Stimulated activated CD8-positive, alpha-beta memory T cell treated with anti-CD3 and anti-CD28 coated beads, Interleukin-4, amount 100 ng/mL, for 24 hours (primary cell): ENCODE data around the gene PDE4A.
"Not testable (repeated sequence)": the region's sequence is repeated elsewhere in the genome, so short reads cannot be mapped to it uniquely, and the experiment has no call there.

Experiments
- DNase-seq: peaks from one replicate; pipeline ENCODE4 v3.0.0-alpha.2; 2020; ENCODE audit warnings: low read depth

Gene PDE4A

DNA sequence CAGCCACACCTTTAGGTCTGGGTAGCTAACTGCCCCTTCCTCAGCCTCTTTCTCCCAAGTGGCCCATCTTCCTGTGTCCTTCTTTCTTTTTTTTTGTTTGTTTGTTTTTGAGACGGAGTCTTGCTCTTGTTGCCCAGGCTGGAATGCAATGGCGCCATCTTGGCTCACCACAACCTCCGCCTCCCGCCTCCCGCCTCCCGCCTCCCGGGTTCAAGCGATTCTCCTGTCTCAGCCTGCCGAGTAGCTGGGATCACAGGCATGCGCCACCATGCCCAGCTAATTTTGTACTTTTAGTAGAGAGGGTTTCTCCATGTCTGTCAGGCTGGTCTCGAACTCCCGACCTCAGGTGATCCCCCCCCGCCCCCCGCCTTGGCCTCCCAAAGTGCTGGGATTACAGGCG, 41.7 kb downstream of the PDE4A start:
- DNase-seq = not testable (repeated sequence)

DNA sequence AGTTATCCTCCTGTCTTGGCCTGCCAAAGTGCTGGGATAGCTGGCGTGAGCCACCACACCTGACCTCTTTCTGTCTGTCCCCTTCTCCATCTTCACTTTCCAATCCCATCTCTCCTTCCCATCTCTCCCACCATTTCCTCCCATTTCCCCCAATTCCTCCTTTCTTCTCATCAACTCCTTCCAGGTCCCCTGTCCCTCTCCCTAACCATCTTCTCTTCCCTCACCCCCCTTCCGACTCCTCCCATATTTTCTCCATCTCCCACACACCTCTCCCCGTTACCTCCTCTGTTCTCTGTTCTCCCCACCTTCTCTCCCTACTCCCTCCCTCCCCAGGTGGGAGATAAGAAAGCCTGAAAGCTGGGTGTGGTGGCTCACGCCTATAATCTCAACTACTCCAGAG, 42.2 kb downstream of the PDE4A start:
- DNase-seq = no peak

DNA sequence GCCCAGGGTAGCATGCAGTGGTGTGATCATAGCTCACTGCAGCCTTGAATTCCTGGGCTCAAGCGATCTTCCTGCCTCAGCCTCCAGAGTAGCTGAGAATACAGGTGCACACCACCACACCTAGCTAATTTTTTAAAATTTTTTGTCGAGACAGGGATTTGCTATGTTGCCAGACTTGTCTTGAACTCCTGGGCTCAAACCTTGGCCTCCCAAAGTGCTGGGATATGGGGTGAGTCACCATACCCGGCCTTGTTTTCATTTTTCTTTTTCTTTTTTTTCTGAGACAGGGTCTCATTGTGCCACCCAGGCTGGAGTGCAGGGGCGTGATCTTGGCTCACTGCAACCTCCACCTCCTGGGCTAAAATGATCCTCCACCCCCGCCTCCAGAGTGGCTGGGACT, 44.1 kb downstream of the PDE4A start:
- DNase-seq = no peak

DNA sequence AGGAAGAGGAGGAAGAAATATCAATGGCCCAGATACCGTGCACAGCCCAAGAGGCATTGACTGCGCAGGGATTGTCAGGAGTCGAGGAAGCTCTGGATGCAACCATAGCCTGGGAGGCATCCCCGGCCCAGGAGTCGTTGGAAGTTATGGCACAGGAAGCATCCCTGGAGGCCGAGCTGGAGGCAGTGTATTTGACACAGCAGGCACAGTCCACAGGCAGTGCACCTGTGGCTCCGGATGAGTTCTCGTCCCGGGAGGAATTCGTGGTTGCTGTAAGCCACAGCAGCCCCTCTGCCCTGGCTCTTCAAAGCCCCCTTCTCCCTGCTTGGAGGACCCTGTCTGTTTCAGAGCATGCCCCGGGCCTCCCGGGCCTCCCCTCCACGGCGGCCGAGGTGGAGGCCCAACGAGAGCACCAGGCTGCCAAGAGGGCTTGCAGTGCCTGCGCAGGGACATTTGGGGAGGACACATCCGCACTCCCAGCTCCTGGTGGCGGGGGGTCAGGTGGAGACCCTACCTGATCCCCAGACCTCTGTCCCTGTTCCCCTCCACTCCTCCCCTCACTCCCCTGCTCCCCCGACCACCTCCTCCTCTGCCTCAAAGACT, 46.9 kb downstream of the PDE4A start:
- no peak for DNase-seq

DNA sequence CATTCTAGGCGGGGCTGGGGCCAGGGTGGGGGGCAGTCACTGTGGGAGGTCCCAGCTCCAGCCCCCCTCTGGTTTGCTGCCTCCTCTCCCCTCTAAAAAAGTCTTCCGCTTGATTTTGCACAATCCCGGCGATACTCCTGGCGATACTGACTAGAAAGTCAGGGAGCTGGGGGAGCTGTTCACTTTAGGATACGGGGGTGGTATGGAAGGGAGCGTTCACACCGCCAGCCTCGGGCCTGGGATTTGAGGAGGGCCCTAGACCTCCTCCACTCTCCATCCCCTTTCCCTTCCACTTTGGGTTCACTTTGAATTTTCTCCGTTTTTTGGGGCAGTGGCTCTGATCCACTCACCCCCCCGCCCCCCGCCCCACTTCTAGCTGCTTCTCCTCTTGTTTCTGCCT, 47.8 kb downstream of the PDE4A start:
- DNase-seq = no peak

DNA sequence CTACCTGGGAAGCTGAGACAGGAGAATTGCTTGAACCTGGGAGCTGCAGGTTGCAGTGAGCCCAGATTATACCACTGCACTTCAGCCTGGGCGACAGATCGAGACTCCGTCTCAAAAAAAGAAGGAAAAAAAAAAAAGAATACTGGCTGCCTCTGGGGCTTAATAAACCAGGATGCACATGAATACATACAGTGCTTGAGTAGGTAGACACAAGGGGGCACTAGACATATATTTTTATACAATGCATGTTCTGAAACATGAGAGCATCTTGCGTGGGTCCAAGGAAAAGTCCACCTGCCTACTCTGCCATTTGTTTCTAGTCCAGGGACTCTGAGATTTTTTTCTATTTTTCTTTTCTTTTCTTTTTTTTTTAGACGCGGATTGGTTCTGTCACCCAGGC, 51.6 kb downstream of the PDE4A start:
- no peak for DNase-seq

DNA sequence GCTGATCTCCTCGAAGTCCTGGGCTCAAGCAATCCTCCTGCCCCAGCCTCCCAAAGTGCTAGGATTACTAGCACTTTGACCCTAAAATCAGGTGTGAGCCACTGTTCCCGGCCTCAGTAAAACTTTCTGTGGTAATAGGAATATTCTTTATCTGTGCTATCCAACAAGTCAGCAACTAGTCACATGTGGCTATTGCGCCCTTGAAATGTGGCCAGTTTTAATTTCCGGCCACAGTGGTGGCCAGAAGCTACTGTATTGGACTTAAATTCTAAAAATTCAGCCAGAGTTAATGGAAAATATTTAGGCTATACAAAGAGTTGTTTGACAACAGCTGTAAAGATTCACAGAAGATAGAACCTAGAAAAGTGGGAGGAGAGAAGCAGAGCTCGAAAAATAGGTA, 52.9 kb downstream of the PDE4A start:
- no peak for DNase-seq

DNA sequence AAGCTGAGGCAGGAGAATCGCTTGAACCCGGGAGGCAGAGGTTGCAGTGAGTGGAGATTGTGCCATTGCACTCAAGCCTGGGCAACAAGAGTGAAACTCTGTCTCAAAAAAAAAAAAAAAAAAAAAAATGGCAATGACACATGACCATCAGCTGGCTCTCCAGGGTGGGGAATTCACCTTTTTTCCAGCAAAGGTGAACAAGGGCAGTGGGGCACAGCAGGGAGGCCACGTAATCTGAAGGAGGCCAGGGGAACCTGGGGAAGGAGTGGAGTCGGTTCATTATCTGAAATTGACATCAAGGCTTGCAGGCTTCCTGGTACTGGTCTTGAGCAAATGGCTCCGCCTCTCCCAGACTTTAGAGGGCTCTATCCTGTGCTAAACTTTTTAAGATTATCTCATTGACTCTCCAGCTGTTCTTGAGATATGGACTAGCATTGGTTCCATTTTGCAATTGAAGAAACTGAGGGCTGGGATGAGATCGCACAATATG, 54.7 kb downstream of the PDE4A start:
- no peak for DNase-seq

DNA sequence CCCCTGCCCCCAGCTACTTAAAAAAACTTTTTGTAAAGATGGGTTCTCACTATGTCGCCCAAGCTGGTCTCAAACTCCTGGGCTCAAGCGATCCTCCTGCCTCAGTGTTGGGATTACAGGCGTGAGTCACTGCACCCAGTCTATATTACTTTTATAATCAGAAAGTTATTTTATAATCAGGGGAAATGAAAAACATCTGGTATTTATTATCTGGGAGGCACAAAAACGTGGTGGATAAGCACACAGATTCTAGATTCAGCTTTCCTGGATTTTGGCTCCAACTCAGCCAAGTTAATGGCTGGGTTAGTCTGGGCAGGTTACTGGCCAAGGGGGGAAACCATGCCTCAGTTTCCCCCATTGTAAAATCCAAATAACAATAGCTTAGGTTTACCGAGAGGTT, 58.1 kb downstream of the PDE4A start:
- DNase-seq = no peak

DNA sequence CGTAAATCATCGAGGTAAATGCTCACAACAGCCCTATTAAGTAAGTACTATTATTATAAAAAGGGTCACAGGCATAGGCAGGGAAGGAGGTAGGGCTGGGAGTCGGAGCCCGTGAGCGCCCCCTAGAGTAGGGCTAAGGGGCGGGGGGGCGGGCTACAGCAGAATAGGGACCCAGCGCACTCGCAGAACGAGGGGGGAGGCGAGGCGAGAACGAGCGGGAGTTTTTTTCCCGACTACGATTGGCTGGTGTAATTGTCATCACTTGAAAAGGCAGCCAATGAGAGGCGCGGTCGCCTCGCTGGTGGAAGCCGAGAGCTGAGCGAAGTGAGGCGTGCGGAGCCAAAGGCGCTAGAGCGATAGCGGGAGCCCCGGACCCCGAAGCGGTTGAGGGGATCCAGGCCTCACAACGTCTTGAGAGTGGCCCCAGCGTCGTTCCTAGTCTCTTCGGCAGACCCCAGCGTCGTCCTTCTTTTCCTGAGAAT, 58.6 kb downstream of the PDE4A start:
- peak; percentile 83 for DNase-seq

DNA sequence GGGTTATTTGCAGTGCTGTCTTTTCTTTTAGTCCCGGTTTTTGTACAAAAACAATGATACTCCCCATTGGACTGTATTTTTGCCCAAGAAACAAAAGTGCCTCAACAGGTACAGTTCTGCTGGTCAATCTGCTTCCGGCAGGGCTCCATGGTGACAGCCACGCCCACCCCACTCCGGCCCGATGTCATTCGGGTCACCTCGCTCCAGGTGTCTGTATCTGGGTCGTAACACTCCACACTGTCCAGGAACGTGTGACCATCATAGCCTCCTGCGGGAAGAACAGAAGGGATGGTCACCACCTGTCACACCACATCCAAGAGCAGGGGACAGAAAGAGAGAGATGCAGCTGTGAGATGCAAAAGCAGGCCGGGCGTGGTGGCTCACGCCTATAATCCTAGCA, 66.2 kb downstream of the PDE4A start:
- DNase-seq = no peak

DNA sequence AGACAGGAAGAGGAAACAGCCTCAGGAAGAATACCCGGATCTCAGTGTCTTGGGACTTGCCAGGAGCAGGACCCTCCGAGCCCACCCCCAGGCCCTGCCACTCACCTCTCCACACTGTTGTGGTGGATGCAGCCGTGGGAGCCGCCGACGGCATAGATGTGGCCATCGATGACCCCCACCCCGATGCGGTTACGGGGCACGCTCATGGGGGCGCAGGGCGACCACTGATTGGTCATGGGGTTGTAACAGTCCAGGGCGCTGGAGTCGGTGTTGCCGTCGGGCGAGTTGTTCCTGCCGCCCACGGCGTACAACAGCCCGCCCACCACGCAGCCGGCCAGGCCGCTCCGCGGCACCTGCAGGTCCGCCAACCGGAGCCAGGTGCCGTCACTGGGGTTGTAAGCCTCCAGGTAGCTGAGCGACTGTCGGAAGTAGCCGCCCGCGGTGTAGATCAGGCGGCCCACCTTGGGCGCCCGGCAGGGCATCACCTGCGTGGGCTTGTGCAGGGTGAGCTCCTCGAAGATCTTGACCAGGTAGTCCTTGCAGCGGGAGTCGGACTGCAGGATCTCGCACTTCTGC, 71.2 kb downstream of the PDE4A start:
- DNase-seq = no peak

DNA sequence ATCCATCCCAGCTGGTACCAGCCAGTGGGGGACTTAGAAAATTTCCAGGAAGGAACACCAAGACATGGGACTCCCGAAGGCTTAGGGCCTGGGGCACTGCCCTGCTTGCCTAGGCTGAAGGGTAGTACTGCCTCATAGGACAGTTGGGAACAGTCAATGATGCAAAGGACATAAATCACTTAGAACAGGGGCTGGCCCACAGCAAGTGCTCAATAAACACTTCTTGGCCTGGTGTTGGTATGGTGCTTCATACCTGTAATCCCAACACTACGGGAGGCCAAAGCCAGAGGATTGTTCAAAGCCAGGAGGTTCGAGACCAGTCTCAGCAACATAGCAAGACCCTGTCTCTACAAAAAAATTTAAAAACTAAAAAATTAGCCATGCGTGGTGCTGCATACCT, 77.0 kb downstream of the PDE4A start:
- no peak for DNase-seq

DNA sequence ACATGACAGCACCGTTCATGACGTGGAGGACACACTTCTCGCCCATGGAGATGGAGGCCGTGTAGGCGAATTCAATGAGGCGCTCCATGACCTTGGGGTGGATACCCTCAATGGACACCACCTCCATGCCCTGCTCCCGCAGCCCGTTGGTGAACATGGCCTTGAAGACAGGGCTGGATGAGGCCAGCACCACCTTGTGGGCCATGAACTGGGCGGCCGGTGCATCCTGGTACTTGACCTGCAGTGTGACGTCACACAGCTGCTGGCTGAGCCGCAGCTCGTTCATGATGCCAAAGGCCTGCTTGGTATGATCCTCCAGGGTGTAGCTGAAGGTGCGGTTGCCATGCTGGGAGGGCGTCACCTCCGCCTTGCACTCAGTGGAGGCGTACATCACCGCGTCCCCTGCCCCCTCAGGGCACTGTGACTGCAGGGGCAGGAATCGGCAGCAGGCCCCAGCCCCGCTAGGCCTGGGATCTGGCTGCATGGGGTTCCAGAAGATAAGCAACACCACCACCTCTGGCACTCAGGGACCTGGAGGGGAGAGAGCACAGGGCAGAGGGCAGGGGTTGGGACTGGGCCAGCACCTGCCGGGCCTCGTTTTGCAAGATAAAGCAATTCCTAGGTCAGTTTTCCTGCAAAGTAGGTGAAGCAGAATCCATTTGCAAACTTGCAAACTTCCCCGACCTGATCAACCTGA, 79.4 kb downstream of the PDE4A start:
- DNase-seq = no peak

DNA sequence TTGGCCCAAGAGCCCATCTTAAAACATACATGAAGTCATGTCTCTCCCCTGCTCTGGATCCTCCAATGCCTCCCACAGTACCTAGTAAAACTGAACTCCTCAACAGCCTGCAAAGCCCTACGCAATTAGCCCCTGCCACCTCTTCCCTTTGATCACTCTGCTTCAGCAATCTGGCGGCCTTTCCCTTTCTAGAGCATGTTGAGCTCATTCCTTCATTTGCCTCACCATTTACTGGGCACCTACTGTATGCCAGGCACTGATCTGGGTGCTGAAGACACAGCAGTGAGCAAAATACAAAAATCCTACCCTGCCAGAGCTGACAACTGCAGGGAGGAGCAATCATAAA, 79.9 kb downstream of the PDE4A start:
- DNase-seq = no peak

DNA sequence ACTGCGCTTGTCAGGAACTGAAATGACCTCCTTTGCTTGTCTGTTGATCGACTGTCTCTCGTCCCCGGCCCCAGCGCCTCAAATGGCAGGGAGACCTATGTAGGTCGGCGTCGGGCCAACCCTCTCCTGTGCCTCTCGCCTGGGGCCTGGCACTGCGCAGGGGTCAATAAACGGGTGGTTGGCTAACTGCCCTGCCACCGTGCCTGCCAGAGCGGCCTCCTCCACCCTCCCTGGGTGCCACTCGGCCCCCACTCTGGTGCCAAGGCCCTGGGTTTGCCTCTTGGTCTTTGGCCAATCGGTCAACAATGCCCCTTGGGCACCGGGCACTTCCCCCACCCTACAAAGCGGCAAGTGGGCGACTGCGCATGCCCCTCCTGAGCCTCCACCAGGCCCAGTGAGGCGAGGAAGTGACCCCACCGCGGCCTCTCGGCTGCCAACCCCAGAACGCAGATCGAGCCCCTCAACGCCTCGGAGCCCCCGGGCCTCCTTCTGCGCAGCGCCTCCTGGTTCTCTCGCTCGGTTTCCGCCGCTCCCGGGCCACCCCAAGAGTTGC, 81.7 kb downstream of the PDE4A start:
- DNase-seq = no peak

DNA sequence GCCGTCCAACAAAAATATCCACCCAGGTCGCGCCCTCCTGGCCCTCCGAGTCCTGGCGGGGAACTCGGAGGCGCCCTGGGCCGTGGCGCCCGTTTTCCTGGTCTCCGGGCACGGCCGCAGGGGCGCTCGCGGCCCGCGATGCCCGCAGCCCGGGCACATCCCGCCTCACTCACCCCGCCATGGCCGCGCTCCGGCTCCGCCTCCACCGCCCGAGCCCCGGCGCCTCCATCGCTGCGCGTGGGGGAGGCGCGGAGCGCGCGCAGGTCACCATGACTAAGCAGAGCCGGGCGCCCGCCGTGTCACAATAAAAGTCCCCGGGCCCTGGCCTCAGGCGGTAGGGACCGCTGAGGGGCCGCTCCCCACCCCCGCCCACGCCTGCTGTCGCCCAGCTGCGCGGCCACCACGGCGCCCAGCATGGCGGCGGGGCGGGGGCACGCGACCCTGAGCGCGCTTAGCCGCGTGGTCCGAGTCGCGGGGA, 82.2 kb downstream of the PDE4A start:
- DNase-seq = peak; percentile 88

DNA sequence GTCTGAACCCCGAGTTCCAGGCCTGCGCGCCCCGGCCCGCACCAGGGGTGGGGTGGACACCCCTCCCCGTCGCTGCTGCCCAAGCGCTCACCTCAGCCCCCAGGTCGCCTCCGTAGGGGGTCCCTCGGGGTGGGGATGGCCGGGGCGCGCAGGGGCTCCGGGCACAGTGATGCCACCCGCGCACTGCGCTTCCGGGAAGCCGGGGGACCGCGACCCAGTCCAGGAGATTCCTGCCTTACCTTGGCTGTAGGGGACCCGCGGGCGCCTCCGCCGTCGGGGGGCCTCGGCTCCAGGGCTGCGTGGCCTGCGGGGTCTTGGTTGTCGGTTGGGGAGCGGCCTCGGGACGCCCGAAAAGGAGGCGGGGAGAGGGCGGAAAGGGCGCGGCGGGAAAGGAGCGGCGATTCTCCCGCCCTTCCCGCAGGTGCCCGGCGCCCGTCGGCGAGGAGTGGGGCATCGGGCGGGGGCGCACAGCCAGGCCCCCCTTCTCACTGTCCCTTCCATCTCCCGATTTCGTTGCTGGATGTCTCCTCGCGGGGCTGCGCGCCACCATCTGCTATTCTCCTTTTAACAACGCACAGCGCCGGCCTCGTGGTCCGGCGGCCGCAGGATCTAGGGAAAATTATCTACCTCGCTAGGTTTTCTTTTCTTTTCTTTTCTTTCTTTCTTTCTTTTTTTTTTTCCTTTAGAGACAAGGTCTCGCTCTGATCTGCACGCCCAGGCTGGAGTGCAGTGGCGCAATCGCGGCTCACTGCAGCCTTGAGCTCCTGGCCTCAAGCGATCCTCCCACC, 82.9 kb downstream of the PDE4A start, which contains the start of gene KEAP1:
TSS of gene KEAP1 (minus strand) at position 355 of the 788 bp plus-strand sequence. CDS start 3,323 bp downstream, outside the sequence.
- DNase-seq = no peak

DNA sequence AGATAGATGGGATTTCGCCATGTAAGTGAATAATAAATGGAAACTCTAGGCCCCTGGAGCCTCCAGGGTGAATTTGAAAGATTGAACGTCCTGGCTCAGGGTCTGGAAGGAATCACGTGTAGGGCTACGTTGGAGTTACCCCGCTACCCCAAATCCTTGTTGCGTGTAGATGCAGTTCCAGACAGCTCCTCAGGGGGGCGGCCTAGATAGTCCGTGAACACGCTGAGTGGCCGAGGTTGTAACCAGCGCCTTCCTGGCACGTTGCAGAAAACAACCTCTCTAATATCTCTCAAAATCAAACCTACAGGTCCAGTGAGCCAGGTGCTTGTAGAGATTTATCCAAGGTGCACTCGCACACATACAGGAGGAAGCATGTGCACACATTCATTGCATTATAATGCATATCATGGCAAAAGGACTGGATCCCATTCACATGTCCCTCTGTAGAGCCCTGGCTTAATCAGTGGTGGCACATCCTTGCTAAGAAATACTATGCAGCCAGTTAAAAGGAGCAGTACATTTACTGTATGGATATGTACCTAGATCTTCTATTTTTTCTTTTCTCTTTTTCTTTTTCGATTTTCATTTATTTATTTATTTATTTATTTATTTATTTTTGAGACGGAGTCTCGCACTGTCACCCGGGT, 85.4 kb downstream of the PDE4A start:
- peak; percentile 76 for DNase-seq

DNA sequence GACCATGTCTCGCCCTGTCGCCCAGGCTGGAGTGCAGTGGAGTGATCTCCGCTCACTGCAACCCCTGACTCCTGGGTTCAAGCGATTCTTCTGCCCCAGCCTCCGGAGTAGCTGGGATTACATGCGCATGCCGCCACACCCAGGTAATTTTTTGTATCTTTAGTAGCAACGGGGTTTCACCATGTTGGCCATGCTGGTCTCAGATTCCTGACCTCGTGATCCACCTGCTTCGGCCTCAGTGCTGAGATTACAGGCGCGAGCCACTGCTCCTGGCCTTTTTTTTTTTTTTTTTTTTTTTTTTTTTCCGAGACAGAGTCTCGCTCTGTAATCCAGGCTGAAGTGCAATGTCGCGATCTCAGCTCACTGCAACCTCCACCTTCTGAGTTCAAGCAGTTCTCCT, 87.7 kb downstream of the PDE4A start:
- DNase-seq = no peak

DNA sequence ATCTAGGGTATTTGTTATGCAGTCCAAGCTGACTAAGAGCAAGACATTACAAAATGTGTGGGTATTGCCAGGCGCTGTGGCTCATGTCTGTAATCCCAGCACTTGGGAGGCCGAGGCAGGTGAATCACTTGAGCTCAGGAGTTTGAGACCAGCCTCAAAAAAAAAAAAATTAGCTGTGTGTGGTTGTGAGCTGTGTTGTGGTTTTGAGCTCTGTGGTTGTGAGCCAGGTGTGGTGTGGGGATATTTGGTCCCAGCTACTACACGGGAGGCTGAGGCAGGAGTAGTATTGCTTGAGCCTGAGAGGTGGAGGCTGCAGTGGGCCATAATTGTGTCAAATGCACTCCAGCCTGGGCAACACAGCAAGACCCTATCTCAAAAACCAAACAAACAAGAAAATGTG, 88.4 kb downstream of the PDE4A start:
- DNase-seq = no peak
